ENCODE measurements around the gene PRR19.
A peak's percentile ranks its signal among the peaks of the same experiment; 100 is the strongest.

Gene PRR19

GRCh38 chr19:42312370-42312769 is 10.4 kb downstream of the PRR19 start:
- no peak for TF ChIP-seq REST (IDR thresholded peaks at IDR 0.05; ENCODE audit: low read depth)
- no peak for TF ChIP-seq EGR1 (IDR thresholded peaks at IDR 0.05)

GRCh38 chr19:42313096-42313839 is 11.3 kb downstream of the PRR19 start, which contains the start of gene TMEM145:
Gene TMEM145 (plus strand): TSS chr19:42313309. CDS start chr19:42313377, 68 bp downstream.
- no peak for TF ChIP-seq USF1 (IDR thresholded peaks at IDR 0.05)
- TF ChIP-seq MAX (IDR thresholded peaks at IDR 0.05): peak; percentile 40; the same call in 1 of the 2 replicates
- no peak for TF ChIP-seq YY1 (IDR thresholded peaks at IDR 0.05; ENCODE audit: low read depth)
- TF ChIP-seq TEAD4 (IDR thresholded peaks at IDR 0.05): no peak
- TF ChIP-seq ZBTB7A (IDR thresholded peaks at IDR 0.05; ENCODE audit: low read depth): peak; percentile 85
- TF ChIP-seq REST (IDR thresholded peaks at IDR 0.05; ENCODE audit: low read depth): peak; percentile 88

- TF ChIP-seq EGR1 (IDR thresholded peaks at IDR 0.05) (no peak), ZBTB7A (IDR thresholded peaks at IDR 0.05; ENCODE audit: low read depth) (no peak), EP300 (IDR thresholded peaks at IDR 0.05; ENCODE audit: borderline replicate concordance) (no peak), NFIC (IDR thresholded peaks at IDR 0.05) (no peak), MAX (IDR thresholded peaks at IDR 0.05) (no peak), CREB1 (IDR thresholded peaks at IDR 0.05; ENCODE audit: low read depth) (no peak), REST (IDR thresholded peaks at IDR 0.05; ENCODE audit: low read depth) (no peak), FOXM1 (IDR thresholded peaks at IDR 0.05; ENCODE audit: borderline replicate concordance, low read depth) (no peak), USF1 (IDR thresholded peaks at IDR 0.05) (no peak), YY1 (IDR thresholded peaks at IDR 0.05; ENCODE audit: low read depth) (no peak), TEAD4 (IDR thresholded peaks at IDR 0.05) (no peak), TAF1 (IDR thresholded peaks at IDR 0.05; ENCODE audit: low read depth) (no peak), RAD21 (IDR thresholded peaks at IDR 0.05; ENCODE audit: low read depth) (no peak), TCF12 (IDR thresholded peaks at IDR 0.05; ENCODE audit: low read depth) (no peak), CEBPB (IDR thresholded peaks at IDR 0.05) (no peak)
Observed at GRCh38 chr19:42313840-42314755, 12.2 kb downstream of the PRR19 start.

- no peak for TF ChIP-seq YY1 (IDR thresholded peaks at IDR 0.05; ENCODE audit: low read depth)
- no peak for TF ChIP-seq USF1 (IDR thresholded peaks at IDR 0.05)
- no peak for TF ChIP-seq NFIC (IDR thresholded peaks at IDR 0.05)
- TF ChIP-seq TEAD4 (IDR thresholded peaks at IDR 0.05): no peak
- TF ChIP-seq TAF1 (IDR thresholded peaks at IDR 0.05; ENCODE audit: low read depth): no peak
- TF ChIP-seq FOXM1 (IDR thresholded peaks at IDR 0.05; ENCODE audit: borderline replicate concordance, low read depth): no peak
- no peak for TF ChIP-seq CREB1 (IDR thresholded peaks at IDR 0.05; ENCODE audit: low read depth)
- no peak for TF ChIP-seq TCF12 (IDR thresholded peaks at IDR 0.05; ENCODE audit: low read depth)
- TF ChIP-seq CEBPB (IDR thresholded peaks at IDR 0.05): no peak
- no peak for TF ChIP-seq MAX (IDR thresholded peaks at IDR 0.05)
- TF ChIP-seq RAD21 (IDR thresholded peaks at IDR 0.05; ENCODE audit: low read depth): no peak
- TF ChIP-seq EGR1 (IDR thresholded peaks at IDR 0.05): no peak
- TF ChIP-seq ZBTB7A (IDR thresholded peaks at IDR 0.05; ENCODE audit: low read depth): no peak
- TF ChIP-seq REST (IDR thresholded peaks at IDR 0.05; ENCODE audit: low read depth): no peak
Observed at GRCh38 chr19:42315024-42315423, 13.1 kb downstream of the PRR19 start.
